Peyer's patch (tissue), 4 donors: ENCODE data around the gene SNX24. TPM values are rescaled to one million over a fixed set of nuclear protein-coding genes. Genes with fewer than 3 reads are reported as not detected.

Experiments used
- DNase-seq, 3 donors: peaks; one replicate each; pipeline ENCODE4 v3.0.0-alpha.2; 2017 to 2019
- H3K27ac ChIP-seq, 4 donors: fragments of 200-600 bp; sonication (generic); one replicate each; pipeline ENCODE4 v1.5.1; 2016 to 2019
- H3K27me3 ChIP-seq, 2 donors: fragments of 200-600 bp; sonication (generic); one replicate each; pipeline ENCODE4 v1.5.1; 2019
- H3K36me3 ChIP-seq, 3 donors: fragments of 200-600 bp; sonication (generic); one replicate each; pipeline ENCODE4 v1.5.1; 2016 to 2019
- H3K4me1 ChIP-seq, 4 donors: fragments of 200-600 bp; sonication (generic); one replicate each; pipeline ENCODE4 v1.5.1; 2016 to 2019
- H3K4me3 ChIP-seq, 4 donors: fragments of 200-600 bp; sonication (generic); 1 replicate in 3 of 4; 2 replicates in 1 of 4; pipeline ENCODE4 v1.5.1; 2016 to 2019; ENCODE audit warnings: mild to moderate bottlenecking in 1 of 4
- H3K9me3 ChIP-seq, 4 donors: fragments of 200-600 bp; sonication (generic); one replicate each; pipeline ENCODE4 v1.5.1; 2016 to 2019; ENCODE audit warnings: mild to moderate bottlenecking in 1 of 4
- POLR2A ChIP-seq, 2 donors: fragments of 450-650 bp; IDR thresholded peaks; one replicate each; pipeline ENCODE4 v1.5.1; 2017; ENCODE audit warnings: antibody characterized with exemption in 2 of 2, mild to moderate bottlenecking in 2 of 2, moderate library complexity in 2 of 2
- total RNA-seq, 4 donors: library from RNA; depleted of rRNA; stranded (reverse); fragments of >200 nt; gene quantifications; one replicate each; pipeline ENCODE4 v1.1.0, GENCODE V29; 2016
- TF ChIP-seq, protein P1 (sequence below), 6 experiments: fragments of 450-650 bp in 4 of 6; fragments of 200-600 bp in 2 of 6; sonication (generic) in 1 of 6; IDR thresholded peaks; one replicate each; pipeline ENCODE4 v1.5.1; 2017 to 2019; ENCODE audit warnings: antibody characterized with exemption in 6 of 6, mild to moderate bottlenecking in 3 of 6, moderate library complexity in 1 of 6

SNX24 gene
- total RNA-seq, 4 donors from 2014 or later: 19.4 to 45.5 (median 29.3) TPM

DNA sequence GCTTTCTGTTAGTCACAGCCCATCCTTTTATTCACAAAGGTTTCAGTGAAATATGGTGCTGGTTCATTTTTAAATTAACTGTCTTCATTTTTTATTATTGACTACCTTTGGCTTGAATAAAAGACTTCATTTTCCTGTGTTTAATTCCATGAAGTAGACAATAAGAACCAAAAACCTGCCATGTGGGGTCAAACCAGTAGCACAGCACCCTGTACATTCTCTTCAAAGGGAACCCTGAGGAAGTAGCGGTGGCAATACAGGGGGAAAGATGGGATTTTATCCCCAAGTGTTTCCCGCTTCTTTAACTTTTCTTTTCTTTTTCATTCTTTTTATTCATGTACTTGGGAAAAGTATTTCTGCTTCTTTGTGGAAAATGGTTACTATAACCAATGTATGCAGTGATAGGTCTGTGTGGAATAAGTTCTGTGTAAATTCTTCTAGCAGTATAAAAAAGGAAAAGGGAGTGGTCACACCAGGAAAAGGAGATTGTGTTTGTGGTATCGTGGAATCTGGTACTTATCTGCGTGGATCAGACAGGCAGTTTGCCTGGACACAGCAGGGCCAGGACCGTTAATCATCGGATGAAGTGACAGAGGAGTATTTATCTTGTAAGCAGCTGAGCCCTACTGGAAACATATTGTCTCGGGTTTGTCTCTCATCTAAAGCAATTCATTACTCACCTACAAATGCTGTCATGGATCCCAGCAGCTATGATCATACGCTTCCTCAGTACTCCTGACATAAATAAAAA lies 96.9 kb downstream of the SNX24 start:
- TF ChIP-seq POLR2A (IDR thresholded peaks at IDR 0.05): no peak
- TF ChIP-seq, protein P1, sequence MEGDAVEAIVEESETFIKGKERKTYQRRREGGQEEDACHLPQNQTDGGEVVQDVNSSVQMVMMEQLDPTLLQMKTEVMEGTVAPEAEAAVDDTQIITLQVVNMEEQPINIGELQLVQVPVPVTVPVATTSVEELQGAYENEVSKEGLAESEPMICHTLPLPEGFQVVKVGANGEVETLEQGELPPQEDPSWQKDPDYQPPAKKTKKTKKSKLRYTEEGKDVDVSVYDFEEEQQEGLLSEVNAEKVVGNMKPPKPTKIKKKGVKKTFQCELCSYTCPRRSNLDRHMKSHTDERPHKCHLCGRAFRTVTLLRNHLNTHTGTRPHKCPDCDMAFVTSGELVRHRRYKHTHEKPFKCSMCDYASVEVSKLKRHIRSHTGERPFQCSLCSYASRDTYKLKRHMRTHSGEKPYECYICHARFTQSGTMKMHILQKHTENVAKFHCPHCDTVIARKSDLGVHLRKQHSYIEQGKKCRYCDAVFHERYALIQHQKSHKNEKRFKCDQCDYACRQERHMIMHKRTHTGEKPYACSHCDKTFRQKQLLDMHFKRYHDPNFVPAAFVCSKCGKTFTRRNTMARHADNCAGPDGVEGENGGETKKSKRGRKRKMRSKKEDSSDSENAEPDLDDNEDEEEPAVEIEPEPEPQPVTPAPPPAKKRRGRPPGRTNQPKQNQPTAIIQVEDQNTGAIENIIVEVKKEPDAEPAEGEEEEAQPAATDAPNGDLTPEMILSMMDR (IDR thresholded peaks at IDR 0.05): no peak
- Histone ChIP-seq H3K36me3 (no peaks in the 10 kb centered on the region), H3K9me3 (no peaks in the 10 kb centered on the region), H3K4me1 (peaks cover 0 to 7% (median 0%) of the 10 kb centered on the region in 4 donors), H3K4me3 (no peak overlapping the region), H3K27ac (no peak overlapping the region), H3K27me3 (no peaks in the 10 kb centered on the region)
- DNase-seq: no peak

DNA sequence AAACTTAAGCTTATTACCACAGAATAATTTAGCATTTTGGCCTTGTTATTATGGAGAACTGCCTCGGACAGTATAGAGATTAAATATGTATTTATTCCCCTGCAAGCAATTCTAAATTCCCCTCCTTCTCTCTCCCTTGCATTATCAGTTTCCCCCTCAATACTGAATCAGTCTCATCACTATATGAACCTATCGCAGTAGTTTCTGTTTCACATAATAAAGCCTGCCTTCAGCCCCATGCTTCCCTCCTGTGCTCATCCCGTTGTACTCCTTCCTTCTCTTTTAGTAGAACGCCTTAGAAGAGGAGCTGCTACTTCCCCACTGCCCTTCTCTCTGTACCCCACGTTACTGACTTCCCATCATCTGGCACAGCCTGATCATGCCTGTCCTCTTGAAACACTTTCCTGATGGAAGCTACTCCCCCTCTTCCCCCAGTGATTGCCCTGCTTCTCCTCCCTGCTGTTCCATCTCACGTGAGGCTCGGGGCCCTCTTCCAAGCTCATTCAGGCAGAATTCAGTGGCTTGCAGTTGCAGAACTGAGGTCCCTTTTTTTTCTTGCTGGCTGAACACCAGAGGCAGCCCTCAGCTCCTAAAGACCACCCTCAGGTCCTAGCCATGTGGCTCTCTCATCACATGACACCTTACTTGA lies 97.8 kb downstream of the SNX24 start:
- Histone ChIP-seq H3K36me3 (no peaks in the 10 kb centered on the region), H3K27me3 (no peaks in the 10 kb centered on the region), H3K27ac (no peak overlapping the region), H3K9me3 (no peaks in the 10 kb centered on the region), H3K4me3 (no peak overlapping the region), H3K4me1 (peaks cover 0 to 1% (median 0%) of the 10 kb centered on the region in 4 donors)
- TF ChIP-seq POLR2A (IDR thresholded peaks at IDR 0.05): no peak
- TF ChIP-seq, protein P1 (IDR thresholded peaks at IDR 0.05): no peak
- no peak for DNase-seq

DNA sequence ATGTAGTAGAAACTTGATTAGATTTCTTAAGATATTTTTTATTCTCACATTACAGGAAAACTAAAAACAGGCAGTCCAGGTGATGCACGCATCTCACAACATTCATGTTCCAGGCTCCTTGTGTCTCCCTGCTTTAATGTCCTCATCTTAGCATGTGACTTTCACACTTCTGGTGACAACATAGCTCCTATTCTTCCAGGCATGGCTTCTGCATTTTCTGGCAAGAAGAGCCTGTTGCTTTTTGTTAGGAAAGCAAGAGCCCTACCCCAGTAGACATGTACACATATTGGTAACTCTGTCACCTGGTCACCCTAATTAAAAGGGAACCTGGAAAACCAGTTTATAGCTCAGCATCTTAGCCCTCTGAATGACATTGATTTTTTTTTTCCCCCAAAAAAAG lies 98.6 kb downstream of the SNX24 start:
- no peak for DNase-seq
- no peak overlapping the region for H3K4me3 ChIP-seq
- TF ChIP-seq, protein P1 (IDR thresholded peaks at IDR 0.05): no peak
- no peak for TF ChIP-seq POLR2A (IDR thresholded peaks at IDR 0.05)
- no peaks in the 10 kb centered on the region for H3K27me3 ChIP-seq
- H3K9me3 ChIP-seq: no peaks in the 10 kb centered on the region
- no peaks in the 10 kb centered on the region for H3K4me1 ChIP-seq
- H3K36me3 ChIP-seq: no peaks in the 10 kb centered on the region
- H3K27ac ChIP-seq: no peak overlapping the region

DNA sequence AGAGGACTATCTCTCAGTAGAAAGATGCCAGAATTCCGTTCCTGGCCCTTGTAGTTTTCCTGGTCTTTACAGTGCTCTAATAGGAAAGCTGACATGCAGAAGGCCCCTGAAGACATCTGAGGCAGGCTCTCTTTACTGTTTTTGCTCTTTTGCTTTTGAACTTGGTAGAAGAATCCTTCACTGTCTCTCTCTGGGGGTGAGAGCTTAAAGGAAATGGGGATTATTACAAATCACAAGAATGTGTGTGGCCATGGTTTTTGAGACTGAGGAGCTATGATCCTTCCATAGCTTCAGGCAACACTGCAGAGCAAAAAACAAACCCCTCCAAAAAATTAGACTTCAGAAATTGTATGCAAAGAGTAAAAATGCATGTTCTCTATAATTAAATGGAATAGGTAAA lies 102.0 kb downstream of the SNX24 start:
- Histone ChIP-seq H3K36me3 (no peaks in the 10 kb centered on the region), H3K4me1 (no peaks in the 10 kb centered on the region), H3K9me3 (no peaks in the 10 kb centered on the region), H3K4me3 (no peak overlapping the region), H3K27ac (no peak overlapping the region), H3K27me3 (no peaks in the 10 kb centered on the region)
- TF ChIP-seq, protein P1 (IDR thresholded peaks at IDR 0.05): no peak
- DNase-seq: no peak

DNA sequence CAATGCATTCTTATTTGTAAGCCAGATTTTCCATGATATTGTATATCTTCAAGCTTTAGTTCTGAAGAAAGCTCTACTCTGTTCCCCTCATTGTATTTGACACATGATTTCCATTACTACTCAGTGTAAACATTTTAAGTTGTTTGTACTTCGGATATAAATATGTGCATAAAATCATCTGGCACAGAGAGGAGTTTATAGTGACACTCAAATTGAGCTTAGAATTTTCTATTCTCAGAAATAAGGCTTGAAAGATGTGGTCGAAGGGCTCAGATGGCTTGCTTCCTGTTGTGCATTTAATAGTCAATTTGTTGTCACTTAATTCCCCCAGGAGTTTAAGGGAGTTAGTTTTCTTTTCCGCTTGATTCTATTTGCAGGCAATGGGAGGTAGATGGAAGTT lies 102.4 kb downstream of the SNX24 start:
- no peak for TF ChIP-seq POLR2A (IDR thresholded peaks at IDR 0.05)
- TF ChIP-seq, protein P1 (IDR thresholded peaks at IDR 0.05): no peak
- H3K27me3 ChIP-seq: no peaks in the 10 kb centered on the region
- no peak overlapping the region for H3K27ac ChIP-seq
- H3K36me3 ChIP-seq: no peaks in the 10 kb centered on the region
- no peaks in the 10 kb centered on the region for H3K9me3 ChIP-seq
- H3K4me1 ChIP-seq: no peaks in the 10 kb centered on the region
- H3K4me3 ChIP-seq: no peak overlapping the region
- DNase-seq: no peak
